GM19324 (cell line): Measurements from ENCODE around the gene POLR3G.

ENCODE experiments used
- ATAC-seq: cut with Tn5 transposase; IDR thresholded peaks from one replicate; pipeline ENCODE4 v1.9.1; 2021; ENCODE audit warnings: mild to moderate bottlenecking, moderate library complexity; ENCODE audit not compliant: unreplicated experiment, low FRiP score

The POLR3G gene

GRCh38 chr5:90474235-90475107 lies at the start of gene POLR3G, which contains the start of gene MBLAC2:
Gene POLR3G, plus strand, starts transcription at chr5:90474864. Its CDS starts 10,704 bp downstream, at chr5:90485568.
Gene MBLAC2, minus strand, starts transcription at chr5:90474771. Its CDS starts 479 bp downstream, at chr5:90474292.
- peak; percentile 87 for ATAC-seq

GRCh38 chr5:90434116-90434714 lies 40.4 kb upstream of the POLR3G start:
- no peak for ATAC-seq

GRCh38 chr5:90437663-90438062 lies 37.0 kb upstream of the POLR3G start:
- ATAC-seq, result no peak

GRCh38 chr5:90438100-90438499 lies 36.6 kb upstream of the POLR3G start:
- no peak for ATAC-seq

GRCh38 chr5:90440644-90441043 lies 34.0 kb upstream of the POLR3G start:
- no peak for ATAC-seq

- no peak for ATAC-seq
These were observed 27.7 kb upstream of the POLR3G start for GRCh38 chr5:90446961-90447360.

- ATAC-seq, result no peak
These were observed 13.4 kb upstream of the POLR3G start for GRCh38 chr5:90461288-90461687.

GRCh38 chr5:90472783-90473395 lies 1.8 kb upstream of the POLR3G start:
- no peak for ATAC-seq

- ATAC-seq, result peak; percentile 14
These were observed 1.0 kb upstream of the POLR3G start for GRCh38 chr5:90473396-90474234.

- no peak for ATAC-seq
These were observed 844 bp downstream of the POLR3G start for GRCh38 chr5:90475436-90475980.

- no peak for ATAC-seq
These were observed 1.7 kb downstream of the POLR3G start for GRCh38 chr5:90476391-90476790.

- ATAC-seq, result no peak
These were observed 2.4 kb downstream of the POLR3G start for GRCh38 chr5:90477073-90477472.

GRCh38 chr5:90477621-90478215 lies 3.1 kb downstream of the POLR3G start:
- ATAC-seq, result no peak

GRCh38 chr5:90479611-90480385 lies 5.1 kb downstream of the POLR3G start:
- no peak for ATAC-seq

GRCh38 chr5:90480699-90481098 lies 6.0 kb downstream of the POLR3G start:
- ATAC-seq, result no peak

GRCh38 chr5:90483206-90483605 lies 8.5 kb downstream of the POLR3G start:
- ATAC-seq, result no peak

- ATAC-seq, result no peak
These were observed 9.9 kb downstream of the POLR3G start for GRCh38 chr5:90484540-90484939.

GRCh38 chr5:90488791-90489190 lies 14.1 kb downstream of the POLR3G start:
- ATAC-seq, result no peak

- ATAC-seq, result no peak
These were observed 19.4 kb downstream of the POLR3G start for GRCh38 chr5:90494043-90494442.
